Measurements from ENCODE around the gene DNAJC4.
"Not testable (repeated sequence)": the region's sequence is repeated elsewhere in the genome, so short reads cannot be mapped to it uniquely, and the experiment has no call there.

DNAJC4 gene

DNA sequence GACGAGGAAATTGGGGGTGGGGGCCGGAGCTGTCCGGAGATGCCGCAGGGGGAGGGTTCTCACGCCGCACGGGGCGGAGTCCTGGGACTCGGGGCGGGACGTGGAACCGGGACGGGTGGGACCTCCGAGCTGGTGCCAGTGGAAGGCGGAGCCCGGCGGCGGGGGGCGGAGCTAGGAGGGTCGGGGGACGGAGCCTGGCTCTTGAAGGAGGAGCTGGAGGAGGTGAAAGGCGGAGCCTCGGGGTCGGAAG lies 10.8 kb downstream of the DNAJC4 start:
- Histone ChIP-seq H3K27ac (peak overlapping the region; percentile 85 to 96 (median 93)), H3K36me3 (peaks cover 28 to 58% (median 42%) of the 10 kb centered on the region in 11 experiments), H3K9ac (peak overlapping the region; percentile 85 to 97 (median 88)), H3K4me3 (peak overlapping the region; percentile 81 to 99 (median 97)), H3K4me1 (peaks cover 70 to 77% (median 75%) of the 10 kb centered on the region in 10 experiments), H3K27me3 (no peaks in the 10 kb centered on the region), H4K20me1 (peaks cover 8 to 45% (median 36%) of the 10 kb centered on the region in 11 experiments; a peak in 21 of 22 replicates), H3K9me3 (replicated peaks in 1 of 11) (no peaks in the 10 kb centered on the region), H3K4me2 (peak overlapping the region; percentile 81 to 99 (median 97); a peak in 20 of 22 replicates)
- TF ChIP-seq Cebpa-rat (IDR thresholded peaks at IDR 0.05) = no peak

DNA sequence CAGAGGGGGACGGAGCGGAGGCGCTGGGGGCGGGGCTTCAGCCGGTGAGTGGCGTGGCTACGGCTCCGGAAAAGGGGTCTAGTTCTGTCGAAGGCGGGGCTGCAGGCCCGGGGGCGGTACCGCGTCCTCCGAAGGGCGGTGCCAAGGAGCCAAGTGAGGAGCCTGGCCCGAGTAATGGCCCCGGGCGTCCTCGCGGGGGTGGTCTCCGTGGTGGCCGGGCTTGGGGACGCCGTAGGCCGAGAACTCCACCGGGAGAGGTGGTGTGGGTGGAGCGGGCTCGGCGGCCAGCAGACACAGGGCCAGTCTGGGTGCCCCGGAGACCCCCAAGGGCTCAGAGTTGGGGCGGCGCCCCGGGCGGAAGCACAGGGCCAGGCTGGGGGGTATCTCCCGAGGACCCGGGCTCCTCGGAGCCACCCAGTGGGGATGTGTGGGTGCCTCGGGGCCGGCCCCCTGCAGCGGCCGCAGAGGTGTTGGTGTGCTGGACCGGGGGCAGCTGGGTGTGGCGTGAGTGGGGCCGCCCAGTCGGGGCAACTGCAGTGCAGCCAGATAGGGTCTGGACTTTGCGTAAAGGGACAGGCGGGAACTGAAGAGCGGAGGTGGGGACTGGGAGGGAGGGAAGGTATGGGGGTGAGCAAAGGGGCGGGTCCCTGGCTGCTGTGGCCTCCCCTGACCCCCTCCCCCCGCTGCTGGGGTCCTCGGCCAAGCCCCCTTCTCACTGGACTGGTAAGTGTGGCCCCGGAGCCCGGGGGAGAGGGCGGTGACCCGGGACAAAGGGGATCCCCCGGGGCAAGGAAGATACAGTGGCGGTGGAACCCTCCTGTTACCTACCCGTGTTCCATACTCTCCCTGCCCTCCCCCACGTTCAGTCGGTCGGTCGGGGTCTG lies 11.4 kb downstream of the DNAJC4 start:
- Histone ChIP-seq H3K4me3 (peak overlapping the region; percentile 81 to 99 (median 97)), H3K4me1 (peaks cover 70 to 74% (median 71%) of the 10 kb centered on the region in 10 experiments), H3K27ac (peak overlapping the region; percentile 42 to 96 (median 92)), H3K9me3 (replicated peaks in 1 of 11) (no peaks in the 10 kb centered on the region), H4K20me1 (peaks cover 7 to 45% (median 36%) of the 10 kb centered on the region in 11 experiments; a peak in 21 of 22 replicates), H3K36me3 (peaks cover 28 to 57% (median 42%) of the 10 kb centered on the region in 11 experiments), H3K9ac (peak overlapping the region; percentile 85 to 97 (median 90)), H3K27me3 (no peaks in the 10 kb centered on the region), H3K4me2 (peak overlapping the region; percentile 91 to 100 (median 98))
- TF ChIP-seq Cebpa-rat (IDR thresholded peaks at IDR 0.05) = no peak

DNA sequence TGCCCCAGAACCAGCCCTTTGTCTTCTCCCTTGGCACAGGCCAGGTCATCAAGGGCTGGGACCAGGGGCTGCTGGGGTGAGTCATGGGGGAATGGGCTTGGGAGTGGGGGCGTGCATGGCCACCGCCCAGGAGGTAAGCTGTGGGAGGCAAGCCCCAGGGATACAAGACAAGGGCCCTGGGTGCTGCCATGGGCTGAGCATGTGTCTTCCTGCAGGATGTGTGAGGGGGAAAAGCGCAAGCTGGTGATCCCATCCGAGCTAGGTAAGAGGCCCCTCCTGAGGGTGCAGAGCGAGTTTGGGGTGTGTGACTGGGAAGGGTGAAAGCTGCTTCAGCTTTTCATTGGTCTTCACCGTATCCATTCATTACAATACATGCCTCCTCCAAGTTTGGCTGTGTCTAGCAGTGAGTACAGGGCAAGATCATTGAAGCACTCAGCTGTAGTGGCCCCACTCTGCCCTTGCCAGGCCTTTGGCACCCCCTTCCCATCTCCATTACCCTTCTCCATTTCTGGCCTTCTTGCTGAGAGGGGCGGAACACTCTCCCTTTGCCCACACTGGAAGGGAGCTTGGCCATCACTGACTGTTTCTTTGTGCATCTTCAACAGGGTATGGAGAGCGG lies 13.0 kb downstream of the DNAJC4 start:
- no peak for TF ChIP-seq Cebpa-rat (IDR thresholded peaks at IDR 0.05)
- Histone ChIP-seq H3K4me1 (peaks cover 62 to 73% (median 71%) of the 10 kb centered on the region in 10 experiments), H3K36me3 (peaks cover 15 to 41% (median 26%) of the 10 kb centered on the region in 11 experiments), H3K4me3 (peak overlapping the region; percentile 24 to 99 (median 97); a peak in 14 of 20 replicates), H3K4me2 (peak overlapping the region; percentile 91 to 100 (median 98)), H3K27ac (peak overlapping the region in 7 of 11 experiments; percentile 1 to 95 (median 47); a peak in 6 of 22 replicates), H3K9ac (peak overlapping the region; percentile 28 to 97 (median 91); a peak in 20 of 22 replicates), H4K20me1 (peaks cover 7 to 45% (median 36%) of the 10 kb centered on the region in 11 experiments; a peak in 21 of 22 replicates), H3K27me3 (no peaks in the 10 kb centered on the region), H3K9me3 (replicated peaks in 1 of 11) (no peaks in the 10 kb centered on the region)

DNA sequence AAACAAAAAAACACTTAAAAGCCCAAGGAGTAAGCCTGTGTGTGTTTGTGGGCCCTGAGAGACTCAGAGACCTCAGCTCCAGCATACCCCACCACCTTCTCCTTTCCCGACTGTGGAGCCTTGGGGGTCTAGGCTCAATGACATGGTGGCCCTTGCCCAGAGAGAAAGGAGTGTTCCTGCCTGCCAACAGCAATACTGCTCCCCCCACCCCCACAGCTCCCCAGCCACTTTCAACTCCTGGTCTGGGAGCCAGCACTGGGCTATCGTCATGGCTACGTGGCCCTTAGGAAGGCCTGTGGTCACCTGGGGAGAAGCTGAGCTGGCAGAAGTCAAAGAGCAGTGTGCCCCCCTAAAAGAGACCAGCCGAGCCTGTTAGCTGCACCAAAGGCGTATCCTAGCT lies 13.8 kb downstream of the DNAJC4 start:
- peak overlapping the region in 9 of 10 experiments; percentile 24 to 99 (median 97); a peak in 15 of 20 replicates for H3K4me3 ChIP-seq
- H3K27ac ChIP-seq = peak overlapping the region in 7 of 11 experiments; percentile 1 to 95 (median 30); a peak in 7 of 22 replicates
- H3K9ac ChIP-seq = peak overlapping the region; percentile 28 to 97 (median 91); a peak in 19 of 22 replicates
- no peaks in the 10 kb centered on the region for H3K27me3 ChIP-seq
- H4K20me1 ChIP-seq = peaks cover 7 to 45% (median 36%) of the 10 kb centered on the region in 11 experiments; a peak in 21 of 22 replicates
- TF ChIP-seq Cebpa-rat (IDR thresholded peaks at IDR 0.05) = no peak
- H3K36me3 ChIP-seq = peaks cover 13 to 33% (median 22%) of the 10 kb centered on the region in 11 experiments
- H3K4me2 ChIP-seq = peak overlapping the region; percentile 91 to 100 (median 98)
- H3K9me3 ChIP-seq (replicated peaks in 1 of 11) = no peaks in the 10 kb centered on the region
- peaks cover 55 to 73% (median 71%) of the 10 kb centered on the region in 10 experiments for H3K4me1 ChIP-seq

DNA sequence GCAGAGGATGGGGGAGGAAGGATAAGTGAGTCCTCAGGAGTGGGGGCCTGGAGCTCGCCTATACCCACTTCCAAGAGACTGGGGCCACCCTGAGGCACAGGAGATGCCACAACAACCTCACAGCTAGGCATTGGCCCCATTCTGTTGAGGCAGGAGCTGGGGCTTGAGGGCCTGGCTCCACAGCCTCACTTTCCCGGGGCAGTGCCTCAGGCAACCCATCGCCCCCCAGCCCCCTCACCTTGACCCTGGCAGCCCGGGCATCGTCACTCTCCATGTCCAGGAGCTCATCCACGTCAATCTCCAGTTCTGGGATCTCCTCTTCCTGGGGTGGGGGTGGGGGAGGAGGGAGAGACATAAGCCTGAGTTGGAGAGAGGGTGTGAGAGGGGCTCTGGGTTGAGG lies 14.6 kb downstream of the DNAJC4 start:
- peaks cover 55 to 73% (median 71%) of the 10 kb centered on the region in 10 experiments for H3K4me1 ChIP-seq
- peaks cover 7 to 45% (median 36%) of the 10 kb centered on the region in 11 experiments; a peak in 21 of 22 replicates for H4K20me1 ChIP-seq
- no peak for TF ChIP-seq Cebpa-rat (IDR thresholded peaks at IDR 0.05)
- H3K4me2 ChIP-seq = peak overlapping the region; percentile 91 to 100 (median 98)
- H3K27ac ChIP-seq = peak overlapping the region; percentile 33 to 96 (median 93); a peak in 21 of 22 replicates
- peaks cover 13 to 29% (median 22%) of the 10 kb centered on the region in 11 experiments for H3K36me3 ChIP-seq
- H3K9me3 ChIP-seq (replicated peaks in 1 of 11) = no peaks in the 10 kb centered on the region
- H3K4me3 ChIP-seq = peak overlapping the region; percentile 81 to 99 (median 96)
- no peaks in the 10 kb centered on the region for H3K27me3 ChIP-seq
- peak overlapping the region; percentile 81 to 97 (median 92) for H3K9ac ChIP-seq

DNA sequence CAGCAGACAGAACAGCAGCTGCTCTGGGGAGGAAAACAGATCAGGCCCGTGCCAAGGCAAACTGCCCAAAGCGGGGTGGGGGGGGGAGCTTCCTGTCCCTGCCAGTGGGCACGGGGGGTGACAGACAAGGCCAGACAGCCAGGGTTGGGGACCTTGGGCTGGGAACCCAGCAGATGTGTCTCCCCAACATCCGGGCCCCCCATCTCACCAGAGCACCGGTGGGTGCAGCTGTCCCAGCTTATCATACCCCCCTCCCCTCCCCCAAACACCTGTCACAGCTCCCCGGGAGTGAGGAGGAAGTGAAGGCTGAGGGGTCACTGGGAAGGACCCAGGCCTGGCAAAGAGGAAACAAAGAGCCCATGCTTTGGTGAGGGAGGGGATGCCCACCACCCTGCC lies 15.1 kb downstream of the DNAJC4 start:
- H3K4me2 ChIP-seq = peak overlapping the region; percentile 91 to 100 (median 98)
- H3K27me3 ChIP-seq = no peaks in the 10 kb centered on the region
- peaks cover 13 to 29% (median 22%) of the 10 kb centered on the region in 11 experiments for H3K36me3 ChIP-seq
- peak overlapping the region; percentile 81 to 97 (median 92) for H3K9ac ChIP-seq
- H3K9me3 ChIP-seq (replicated peaks in 1 of 11) = no peaks in the 10 kb centered on the region
- peaks cover 55 to 73% (median 71%) of the 10 kb centered on the region in 10 experiments for H3K4me1 ChIP-seq
- H3K4me3 ChIP-seq = peak overlapping the region; percentile 81 to 99 (median 96)
- H3K27ac ChIP-seq = peak overlapping the region; percentile 33 to 96 (median 93); a peak in 21 of 22 replicates
- no peak for TF ChIP-seq Cebpa-rat (IDR thresholded peaks at IDR 0.05)
- peaks cover 7 to 45% (median 36%) of the 10 kb centered on the region in 11 experiments; a peak in 21 of 22 replicates for H4K20me1 ChIP-seq

DNA sequence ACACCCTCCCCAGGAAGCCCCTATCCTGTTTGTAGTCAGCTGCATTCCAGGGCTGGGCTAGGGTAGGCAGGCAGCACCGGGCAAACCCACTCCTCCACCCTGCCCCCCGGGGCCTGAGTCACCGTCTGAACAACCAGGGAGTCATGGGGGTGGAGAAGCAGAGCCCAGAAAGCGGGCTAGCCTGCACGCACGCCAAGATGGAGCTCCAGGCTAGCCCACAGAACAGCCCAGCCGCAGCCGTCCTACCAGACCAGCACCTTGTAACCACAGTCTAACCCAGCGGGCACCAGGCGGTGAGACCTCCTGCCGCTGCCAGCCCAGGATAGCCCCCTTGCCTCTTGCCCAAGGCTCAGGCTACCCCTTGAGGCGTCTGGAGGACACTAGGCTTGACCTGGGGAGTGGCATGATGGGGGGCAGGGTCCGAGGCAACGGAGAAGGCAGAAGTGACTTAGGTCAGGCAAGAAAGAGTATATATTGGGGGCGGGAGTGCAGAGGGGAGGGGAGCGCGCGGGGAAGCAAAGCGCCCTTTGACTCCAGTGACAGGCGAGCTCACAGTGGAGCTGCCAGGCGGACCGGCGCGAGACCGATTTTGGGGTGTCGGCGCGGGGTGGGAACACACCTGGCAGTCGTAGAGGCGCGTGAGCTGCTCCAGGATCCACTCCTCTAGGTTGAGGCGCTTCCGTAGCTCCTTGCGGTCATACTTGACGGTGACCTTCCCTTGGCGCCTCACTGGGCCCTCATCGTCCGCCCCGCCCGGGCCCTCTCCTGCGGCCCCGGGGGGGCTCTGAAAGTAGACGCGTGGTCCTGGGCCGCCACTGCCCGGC lies 15.7 kb downstream of the DNAJC4 start:
- Histone ChIP-seq H3K36me3 (peaks cover 13 to 29% (median 22%) of the 10 kb centered on the region in 11 experiments), H3K27me3 (no peaks in the 10 kb centered on the region), H3K27ac (peak overlapping the region; percentile 33 to 96 (median 93); a peak in 21 of 22 replicates), H3K9ac (peak overlapping the region; percentile 81 to 97 (median 92)), H3K4me3 (peak overlapping the region; percentile 81 to 99 (median 96)), H4K20me1 (peaks cover 7 to 45% (median 36%) of the 10 kb centered on the region in 11 experiments; a peak in 21 of 22 replicates), H3K4me1 (peaks cover 58 to 76% (median 74%) of the 10 kb centered on the region in 10 experiments), H3K9me3 (replicated peaks in 1 of 11) (no peaks in the 10 kb centered on the region), H3K4me2 (peak overlapping the region; percentile 91 to 100 (median 98))
- no peak for TF ChIP-seq Cebpa-rat (IDR thresholded peaks at IDR 0.05)

DNA sequence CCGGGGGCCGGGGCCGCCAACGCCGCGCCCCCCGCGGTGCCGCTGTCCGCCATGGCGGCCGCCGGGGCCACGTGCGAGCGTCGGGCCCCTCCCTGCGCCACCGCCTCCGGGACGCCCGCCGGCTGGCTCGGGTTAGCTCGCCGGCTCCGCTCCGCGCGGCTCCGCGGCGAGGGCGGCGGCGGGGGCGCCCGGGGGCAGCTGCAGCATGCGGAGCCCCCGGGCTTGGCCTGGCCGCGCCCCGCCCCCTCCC lies 16.2 kb downstream of the DNAJC4 start:
- peak overlapping the region; percentile 33 to 96 (median 93); a peak in 21 of 22 replicates for H3K27ac ChIP-seq
- H3K9me3 ChIP-seq (replicated peaks in 1 of 11); H3K27me3 ChIP-seq: not testable (repeated sequence)
- H3K4me3 ChIP-seq = peak overlapping the region; percentile 81 to 99 (median 96)
- H3K4me1 ChIP-seq = peaks cover 58 to 77% (median 75%) of the 10 kb centered on the region in 10 experiments
- H3K9ac ChIP-seq = peak overlapping the region; percentile 81 to 97 (median 92)
- peaks cover 7 to 45% (median 36%) of the 10 kb centered on the region in 11 experiments; a peak in 21 of 22 replicates for H4K20me1 ChIP-seq
- peaks cover 13 to 29% (median 22%) of the 10 kb centered on the region in 11 experiments for H3K36me3 ChIP-seq
- H3K4me2 ChIP-seq = peak overlapping the region; percentile 95 to 100 (median 99)
